Activated naive CD8-positive, alpha-beta T cell treated with anti-CD3 and anti-CD28 coated beads for 36 hours (primary cell): ENCODE data around the gene CHSY3. TPM values are rescaled to one million over a fixed set of nuclear protein-coding genes. Genes with fewer than 3 reads are reported as not detected.

ENCODE experiments used
- DNase-seq: peaks from one replicate; pipeline ENCODE4 v3.0.0; 2021
- H3K27ac Mint-ChIP-seq: one replicate; pipeline ENCODE4 v1.8.0; 2022; ENCODE audit warnings: mild to moderate bottlenecking, moderate library complexity, mixed read lengths
- H3K27me3 Mint-ChIP-seq: one replicate; pipeline ENCODE4 v1.8.0; 2022; ENCODE audit warnings: mild to moderate bottlenecking, mixed read lengths
- H3K36me3 Mint-ChIP-seq: one replicate; pipeline ENCODE4 v1.8.0; 2021; ENCODE audit warnings: mild to moderate bottlenecking, mixed read lengths
- H3K4me1 Mint-ChIP-seq: one replicate; pipeline ENCODE4 v1.8.0; 2021; ENCODE audit warnings: mixed read lengths
- H3K4me3 Mint-ChIP-seq: one replicate; pipeline ENCODE4 v1.8.0; 2022; ENCODE audit warnings: mild to moderate bottlenecking, moderate library complexity, mixed read lengths
- H3K9me3 Mint-ChIP-seq: one replicate; pipeline ENCODE4 v1.8.0; 2022; ENCODE audit warnings: mixed read lengths
- total RNA-seq, 2 experiments: library from RNA; stranded (reverse); gene quantifications; one replicate each; pipeline ENCODE4 v1.2.3, GENCODE V29; 2021

The CHSY3 gene
- not detected for total RNA-seq

GRCh38 chr5:129904102-129904666 lies at the start of gene CHSY3:
TSS of gene CHSY3 (plus strand) at chr5:129904465.
- H3K9me3 Mint-ChIP-seq = no peaks in the 10 kb centered on the region
- DNase-seq = peak; percentile 57
- no peak within 1 kb of the TSS for H3K27ac Mint-ChIP-seq
- peaks cover 62% of the 10 kb centered on the region for H3K27me3 Mint-ChIP-seq
- H3K4me1 Mint-ChIP-seq = peaks cover 12% of the 10 kb centered on the region
- peak within 1 kb of the TSS; percentile 73 for H3K4me3 Mint-ChIP-seq
- H3K36me3 Mint-ChIP-seq = peaks cover 2% of the 10 kb centered on the region

- Mint-ChIP-seq H3K4me3 (no peak overlapping the region), H3K4me1 (no peaks in the 10 kb centered on the region), H3K36me3 (no peaks in the 10 kb centered on the region), H3K27ac (no peak overlapping the region), H3K27me3 (peaks cover 13% of the 10 kb centered on the region), H3K9me3 (no peaks in the 10 kb centered on the region)
- no peak for DNase-seq
Measured at GRCh38 chr5:129856325-129856724, 47.9 kb upstream of the CHSY3 start.

- Mint-ChIP-seq H3K4me3 (no peak overlapping the region), H3K27ac (no peak overlapping the region), H3K4me1 (no peaks in the 10 kb centered on the region), H3K27me3 (peaks cover 13% of the 10 kb centered on the region), H3K36me3 (no peaks in the 10 kb centered on the region), H3K9me3 (no peaks in the 10 kb centered on the region)
- DNase-seq = no peak
Measured at GRCh38 chr5:129857116-129857515, 47.1 kb upstream of the CHSY3 start.

DNA sequence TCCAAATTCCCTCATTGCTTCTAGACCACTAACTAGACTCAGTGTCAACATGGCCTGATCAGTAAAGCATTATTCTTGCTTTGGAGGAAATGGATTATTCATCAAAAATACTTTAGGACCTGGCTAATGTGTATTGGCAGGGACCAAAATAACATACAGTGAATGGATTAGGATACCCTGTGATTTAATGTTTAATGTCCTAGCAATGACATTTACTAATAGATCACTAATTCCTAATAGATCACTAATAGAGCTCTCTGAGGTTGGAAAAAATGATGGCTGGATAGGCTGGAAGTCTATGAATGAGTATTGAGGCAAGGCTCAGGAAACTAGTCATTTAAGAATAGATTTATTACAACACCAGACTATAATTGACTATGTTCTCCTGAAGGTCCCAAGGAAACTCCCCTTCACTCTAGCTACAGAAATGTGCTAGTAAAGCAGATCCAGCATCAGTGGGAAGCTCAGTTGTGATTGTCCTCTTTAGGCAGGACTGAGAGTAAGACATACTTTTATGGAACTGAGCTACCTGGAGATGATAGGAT lies 46.1 kb upstream of the CHSY3 start:
- DNase-seq = no peak
- Mint-ChIP-seq H3K36me3 (no peaks in the 10 kb centered on the region), H3K4me3 (no peak overlapping the region), H3K9me3 (no peaks in the 10 kb centered on the region), H3K27ac (no peak overlapping the region), H3K27me3 (peaks cover 8% of the 10 kb centered on the region), H3K4me1 (no peaks in the 10 kb centered on the region)

GRCh38 chr5:129884322-129884721 lies 19.9 kb upstream of the CHSY3 start:
- Mint-ChIP-seq H3K27ac (no peak overlapping the region), H3K27me3 (peaks cover 7% of the 10 kb centered on the region), H3K4me1 (no peaks in the 10 kb centered on the region), H3K9me3 (peaks cover 1% of the 10 kb centered on the region), H3K36me3 (no peaks in the 10 kb centered on the region), H3K4me3 (no peak overlapping the region)
- no peak for DNase-seq

GRCh38 chr5:129899454-129899853 lies 4.8 kb upstream of the CHSY3 start:
- DNase-seq = no peak
- peaks cover 41% of the 10 kb centered on the region for H3K27me3 Mint-ChIP-seq
- H3K36me3 Mint-ChIP-seq = peaks cover 2% of the 10 kb centered on the region
- no peak overlapping the region for H3K27ac Mint-ChIP-seq
- no peaks in the 10 kb centered on the region for H3K9me3 Mint-ChIP-seq
- no peak overlapping the region for H3K4me3 Mint-ChIP-seq
- H3K4me1 Mint-ChIP-seq = peaks cover 3% of the 10 kb centered on the region

GRCh38 chr5:129902816-129903215 lies 1.4 kb upstream of the CHSY3 start:
- no peak overlapping the region for H3K4me3 Mint-ChIP-seq
- H3K4me1 Mint-ChIP-seq = peaks cover 12% of the 10 kb centered on the region
- H3K27me3 Mint-ChIP-seq = peaks cover 63% of the 10 kb centered on the region
- no peak for DNase-seq
- peaks cover 2% of the 10 kb centered on the region for H3K36me3 Mint-ChIP-seq
- H3K27ac Mint-ChIP-seq = no peak overlapping the region
- no peaks in the 10 kb centered on the region for H3K9me3 Mint-ChIP-seq

- Mint-ChIP-seq H3K27me3 (peaks cover 68% of the 10 kb centered on the region), H3K4me3 (peak overlapping the region; percentile 73), H3K9me3 (no peaks in the 10 kb centered on the region), H3K36me3 (peaks cover 2% of the 10 kb centered on the region), H3K27ac (no peak overlapping the region), H3K4me1 (peaks cover 12% of the 10 kb centered on the region)
- DNase-seq = no peak
Measured at GRCh38 chr5:129903466-129904101, 681 bp upstream of the CHSY3 start.

GRCh38 chr5:129904667-129905472 lies 605 bp downstream of the CHSY3 start:
- Mint-ChIP-seq H3K4me3 (no peak overlapping the region), H3K36me3 (peaks cover 2% of the 10 kb centered on the region), H3K27me3 (peaks cover 57% of the 10 kb centered on the region), H3K27ac (no peak overlapping the region), H3K9me3 (no peaks in the 10 kb centered on the region), H3K4me1 (peaks cover 12% of the 10 kb centered on the region)
- DNase-seq = peak; percentile 5

GRCh38 chr5:129905473-129906176 lies 1.4 kb downstream of the CHSY3 start:
- Mint-ChIP-seq H3K36me3 (peaks cover 2% of the 10 kb centered on the region), H3K9me3 (no peaks in the 10 kb centered on the region), H3K27ac (no peak overlapping the region), H3K27me3 (peaks cover 56% of the 10 kb centered on the region), H3K4me3 (peak overlapping the region; percentile 61), H3K4me1 (peaks cover 12% of the 10 kb centered on the region)
- peak; percentile 2 for DNase-seq

- no peak for DNase-seq
- H3K4me1 Mint-ChIP-seq = peaks cover 12% of the 10 kb centered on the region
- H3K4me3 Mint-ChIP-seq = peak overlapping the region; percentile 59
- peaks cover 50% of the 10 kb centered on the region for H3K27me3 Mint-ChIP-seq
- H3K27ac Mint-ChIP-seq = no peak overlapping the region
- peaks cover 2% of the 10 kb centered on the region for H3K36me3 Mint-ChIP-seq
- no peaks in the 10 kb centered on the region for H3K9me3 Mint-ChIP-seq
Measured at GRCh38 chr5:129906177-129906887, 2.1 kb downstream of the CHSY3 start.

GRCh38 chr5:129909225-129909624 lies 5.0 kb downstream of the CHSY3 start:
- DNase-seq = no peak
- Mint-ChIP-seq H3K27ac (no peak overlapping the region), H3K27me3 (peaks cover 32% of the 10 kb centered on the region), H3K4me3 (no peak overlapping the region), H3K9me3 (no peaks in the 10 kb centered on the region), H3K36me3 (no peaks in the 10 kb centered on the region), H3K4me1 (peaks cover 9% of the 10 kb centered on the region)

GRCh38 chr5:129912601-129913255 lies 8.5 kb downstream of the CHSY3 start:
- no peak for DNase-seq
- no peak overlapping the region for H3K27ac Mint-ChIP-seq
- no peaks in the 10 kb centered on the region for H3K36me3 Mint-ChIP-seq
- H3K9me3 Mint-ChIP-seq = no peaks in the 10 kb centered on the region
- no peak overlapping the region for H3K4me3 Mint-ChIP-seq
- no peaks in the 10 kb centered on the region for H3K4me1 Mint-ChIP-seq
- peaks cover 13% of the 10 kb centered on the region for H3K27me3 Mint-ChIP-seq

- no peak for DNase-seq
- no peaks in the 10 kb centered on the region for H3K36me3 Mint-ChIP-seq
- peaks cover 1% of the 10 kb centered on the region for H3K9me3 Mint-ChIP-seq
- no peaks in the 10 kb centered on the region for H3K4me1 Mint-ChIP-seq
- H3K27ac Mint-ChIP-seq = no peak overlapping the region
- H3K27me3 Mint-ChIP-seq = peaks cover 8% of the 10 kb centered on the region
- no peak overlapping the region for H3K4me3 Mint-ChIP-seq
Measured at GRCh38 chr5:129915415-129915814, 11.2 kb downstream of the CHSY3 start.
